Liver (tissue), 9 donors: Measurements from ENCODE around the gene CDCA4. TPM values are rescaled to one million over a fixed set of nuclear protein-coding genes. Genes with fewer than 3 reads are reported as not detected.

Experiments used
- DNase-seq: peaks from one replicate; pipeline ENCODE4 v3.0.0-alpha.2; 2017; ENCODE audit warnings: low spot score
- H3K27ac ChIP-seq, 2 donors: one replicate each; pipeline ENCODE4 v1.7.0; 2013; ENCODE audit warnings: inconsistent platforms in 2 of 2, low read length in 2 of 2, control low read depth in 1 of 2, low read depth in 1 of 2, mild to moderate bottlenecking in 1 of 2
- H3K27me3 ChIP-seq, 4 donors: one replicate each; pipeline versions ENCODE4 v1.6.1 to v1.7.0; 2013; ENCODE audit warnings: low read length in 3 of 4, inconsistent platforms in 1 of 4, mild to moderate bottlenecking in 1 of 4, moderate library complexity in 1 of 4; ENCODE audit not compliant: control insufficient read depth in 4 of 4, insufficient read depth in 4 of 4
- H3K36me3 ChIP-seq, 4 donors: one replicate each; pipeline versions ENCODE4 v1.6.1 to v1.7.0; 2013; ENCODE audit warnings: low read length in 3 of 4, mild to moderate bottlenecking in 3 of 4, low read depth in 1 of 4, moderate library complexity in 1 of 4; ENCODE audit not compliant: control insufficient read depth in 4 of 4, insufficient read depth in 3 of 4
- H3K4me1 ChIP-seq, 4 donors: one replicate each; pipeline versions ENCODE4 v1.6.1 to v1.7.0; 2013; ENCODE audit warnings: low read length in 3 of 4, mild to moderate bottlenecking in 3 of 4, moderate library complexity in 1 of 4; ENCODE audit not compliant: control insufficient read depth in 4 of 4, insufficient read depth in 4 of 4
- H3K4me3 ChIP-seq, 3 donors: one replicate each; pipeline versions ENCODE4 v1.6.1 to v1.7.0; 2013; ENCODE audit warnings: low read length in 3 of 3, control low read depth in 1 of 3, low read depth in 1 of 3, mild to moderate bottlenecking in 1 of 3
- H3K9ac ChIP-seq, 2 donors: one replicate each; pipeline ENCODE4 v1.7.0; 2013; ENCODE audit warnings: low read length in 2 of 2, mild to moderate bottlenecking in 2 of 2, moderate library complexity in 2 of 2, control low read depth in 1 of 2, low read depth in 1 of 2
- H3K9me3 ChIP-seq, 4 donors: one replicate each; pipeline versions ENCODE4 v1.6.1 to v1.7.0; 2013; ENCODE audit warnings: low read length in 3 of 4; ENCODE audit not compliant: control insufficient read depth in 4 of 4
- EGR1 ChIP-seq, 2 donors: IDR thresholded peaks; 2 replicates each; pipeline ENCODE4 v1.6.1; 2016 to 2018; ENCODE audit warnings: antibody characterized with exemption in 2 of 2, low read depth in 2 of 2
- FOXA2 ChIP-seq: IDR thresholded peaks from 2 replicates; pipeline ENCODE4 v1.6.1; 2016; ENCODE audit warnings: antibody characterized with exemption
- GABPA ChIP-seq, 2 donors: IDR thresholded peaks in 1 of 2; conservative IDR thresholded peaks in 1 of 2; 2 replicates each; pipeline ENCODE4 v1.6.1; 2016; ENCODE audit warnings: antibody characterized with exemption in 2 of 2, mild to moderate bottlenecking in 1 of 2, moderate library complexity in 1 of 2
- HNF4A ChIP-seq, 2 donors: conservative IDR thresholded peaks; 2 replicates each; pipeline ENCODE4 v1.6.1; 2016; ENCODE audit warnings: antibody characterized with exemption in 2 of 2, mild to moderate bottlenecking in 2 of 2
- MAX ChIP-seq: IDR thresholded peaks from 2 replicates; pipeline ENCODE4 v1.6.1; 2016; ENCODE audit warnings: antibody characterized with exemption
- NR2F2 ChIP-seq: IDR thresholded peaks from 2 replicates; pipeline ENCODE4 v1.6.1; 2016; ENCODE audit warnings: antibody characterized with exemption
- RAD21 ChIP-seq, 2 donors: IDR thresholded peaks; 2 replicates each; pipeline ENCODE4 v1.6.1; 2016; ENCODE audit warnings: antibody characterized with exemption in 2 of 2, mild to moderate bottlenecking in 2 of 2
- RXRA ChIP-seq, 2 donors: IDR thresholded peaks; 2 replicates each; pipeline ENCODE4 v1.6.1; 2017 to 2018; ENCODE audit warnings: antibody characterized with exemption in 2 of 2, mild to moderate bottlenecking in 1 of 2
- SP1 ChIP-seq: IDR thresholded peaks from 2 replicates; pipeline ENCODE4 v1.6.1; 2018; ENCODE audit warnings: antibody characterized with exemption, mild to moderate bottlenecking
- TAF1 ChIP-seq: conservative IDR thresholded peaks from 2 replicates; pipeline ENCODE4 v1.6.1; 2016; ENCODE audit warnings: antibody characterized with exemption, mild to moderate bottlenecking
- WGBS: extraction: QIAGEN DNeasy Blood & Tissue Kit; methylation state at CpG from one replicate; pipeline ENCODE4 v1.1.7; 2013; 5-methylcytosine and 5-hydroxymethylcytosine counted together
- polyA plus RNA-seq, 2 donors: library from polyadenylated mRNA; stranded (reverse) in 1 of 2; unstranded in 1 of 2; fragments of 200-250 nt in 1 of 2; fragments of >200 nt in 1 of 2; fragmentation: Nextera tagmentation in 1 of 2; extraction: Ambion mirVana in 1 of 2; gene quantifications; one replicate each; pipeline versions ENCODE4 v1.2.1 to v1.2.3, GENCODE V29; 2013 to 2015
- total RNA-seq, 2 donors: library from RNA; depleted of rRNA; stranded (reverse); fragments of >200 nt; gene quantifications; one replicate each; pipeline ENCODE4 v1.2.3, GENCODE V29; 2014
- TF ChIP-seq, protein P1 (sequence below): IDR thresholded peaks from 2 replicates; pipeline ENCODE4 v1.6.1; 2016; ENCODE audit warnings: antibody characterized with exemption
- TF ChIP-seq, protein P2 (sequence below): fragments of 150-350 bp; IDR thresholded peaks from 2 replicates; pipeline ENCODE4 v1.5.1; 2017; ENCODE audit warnings: improper control_type of control experiment, low read depth, low read length; ENCODE audit not compliant: missing input control
- TF ChIP-seq, protein P3 (sequence below): IDR thresholded peaks from 2 replicates; pipeline ENCODE4 v1.6.1; 2016; ENCODE audit warnings: antibody characterized with exemption, mild to moderate bottlenecking
- TF ChIP-seq, protein P4 (sequence below): IDR thresholded peaks from 2 replicates; pipeline ENCODE4 v1.6.1; 2016; ENCODE audit warnings: antibody characterized with exemption
- donor health status: healthy.
- donor health status: healthy.
- donor health status: healthy.
- donor health status: healthy.
- donor health status: healthy.

The CDCA4 gene
- total and polyA plus RNA-seq, 4 donors: 1.2 to 34.5 (median 2.7) TPM

GRCh38 chr14:105051182-105052109 lies 30.6 kb upstream of the CDCA4 start:
- Histone ChIP-seq H3K4me1 (no peaks in the 10 kb centered on the region), H3K4me3 (no peak overlapping the region), H3K27me3 (peaks cover 0 to 2% (median 0%) of the 10 kb centered on the region in 4 donors), H3K9ac (no peak overlapping the region), H3K27ac (no peak overlapping the region), H3K36me3 (no peaks in the 10 kb centered on the region), H3K9me3 (no peaks in the 10 kb centered on the region)
- TF ChIP-seq, protein P1, sequence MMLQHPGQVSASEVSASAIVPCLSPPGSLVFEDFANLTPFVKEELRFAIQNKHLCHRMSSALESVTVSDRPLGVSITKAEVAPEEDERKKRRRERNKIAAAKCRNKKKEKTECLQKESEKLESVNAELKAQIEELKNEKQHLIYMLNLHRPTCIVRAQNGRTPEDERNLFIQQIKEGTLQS: no peak
- TF ChIP-seq FOXA2: no peak
- no peak for TF ChIP-seq SP1
- TF ChIP-seq, protein P2, sequence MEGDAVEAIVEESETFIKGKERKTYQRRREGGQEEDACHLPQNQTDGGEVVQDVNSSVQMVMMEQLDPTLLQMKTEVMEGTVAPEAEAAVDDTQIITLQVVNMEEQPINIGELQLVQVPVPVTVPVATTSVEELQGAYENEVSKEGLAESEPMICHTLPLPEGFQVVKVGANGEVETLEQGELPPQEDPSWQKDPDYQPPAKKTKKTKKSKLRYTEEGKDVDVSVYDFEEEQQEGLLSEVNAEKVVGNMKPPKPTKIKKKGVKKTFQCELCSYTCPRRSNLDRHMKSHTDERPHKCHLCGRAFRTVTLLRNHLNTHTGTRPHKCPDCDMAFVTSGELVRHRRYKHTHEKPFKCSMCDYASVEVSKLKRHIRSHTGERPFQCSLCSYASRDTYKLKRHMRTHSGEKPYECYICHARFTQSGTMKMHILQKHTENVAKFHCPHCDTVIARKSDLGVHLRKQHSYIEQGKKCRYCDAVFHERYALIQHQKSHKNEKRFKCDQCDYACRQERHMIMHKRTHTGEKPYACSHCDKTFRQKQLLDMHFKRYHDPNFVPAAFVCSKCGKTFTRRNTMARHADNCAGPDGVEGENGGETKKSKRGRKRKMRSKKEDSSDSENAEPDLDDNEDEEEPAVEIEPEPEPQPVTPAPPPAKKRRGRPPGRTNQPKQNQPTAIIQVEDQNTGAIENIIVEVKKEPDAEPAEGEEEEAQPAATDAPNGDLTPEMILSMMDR: no peak
- no peak for TF ChIP-seq TAF1
- TF ChIP-seq RAD21 (IDR thresholded peaks at IDR 0.05): no peak
- no peak for TF ChIP-seq HNF4A (conservative IDR thresholded peaks at IDR 0.05)
- TF ChIP-seq, protein P3, sequence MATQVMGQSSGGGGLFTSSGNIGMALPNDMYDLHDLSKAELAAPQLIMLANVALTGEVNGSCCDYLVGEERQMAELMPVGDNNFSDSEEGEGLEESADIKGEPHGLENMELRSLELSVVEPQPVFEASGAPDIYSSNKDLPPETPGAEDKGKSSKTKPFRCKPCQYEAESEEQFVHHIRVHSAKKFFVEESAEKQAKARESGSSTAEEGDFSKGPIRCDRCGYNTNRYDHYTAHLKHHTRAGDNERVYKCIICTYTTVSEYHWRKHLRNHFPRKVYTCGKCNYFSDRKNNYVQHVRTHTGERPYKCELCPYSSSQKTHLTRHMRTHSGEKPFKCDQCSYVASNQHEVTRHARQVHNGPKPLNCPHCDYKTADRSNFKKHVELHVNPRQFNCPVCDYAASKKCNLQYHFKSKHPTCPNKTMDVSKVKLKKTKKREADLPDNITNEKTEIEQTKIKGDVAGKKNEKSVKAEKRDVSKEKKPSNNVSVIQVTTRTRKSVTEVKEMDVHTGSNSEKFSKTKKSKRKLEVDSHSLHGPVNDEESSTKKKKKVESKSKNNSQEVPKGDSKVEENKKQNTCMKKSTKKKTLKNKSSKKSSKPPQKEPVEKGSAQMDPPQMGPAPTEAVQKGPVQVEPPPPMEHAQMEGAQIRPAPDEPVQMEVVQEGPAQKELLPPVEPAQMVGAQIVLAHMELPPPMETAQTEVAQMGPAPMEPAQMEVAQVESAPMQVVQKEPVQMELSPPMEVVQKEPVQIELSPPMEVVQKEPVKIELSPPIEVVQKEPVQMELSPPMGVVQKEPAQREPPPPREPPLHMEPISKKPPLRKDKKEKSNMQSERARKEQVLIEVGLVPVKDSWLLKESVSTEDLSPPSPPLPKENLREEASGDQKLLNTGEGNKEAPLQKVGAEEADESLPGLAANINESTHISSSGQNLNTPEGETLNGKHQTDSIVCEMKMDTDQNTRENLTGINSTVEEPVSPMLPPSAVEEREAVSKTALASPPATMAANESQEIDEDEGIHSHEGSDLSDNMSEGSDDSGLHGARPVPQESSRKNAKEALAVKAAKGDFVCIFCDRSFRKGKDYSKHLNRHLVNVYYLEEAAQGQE: no peak
- no peak for TF ChIP-seq GABPA (IDR thresholded peaks at IDR 0.05 in 1 of 2, conservative IDR thresholded peaks at IDR 0.05 in 1 of 2)
- TF ChIP-seq, protein P4, sequence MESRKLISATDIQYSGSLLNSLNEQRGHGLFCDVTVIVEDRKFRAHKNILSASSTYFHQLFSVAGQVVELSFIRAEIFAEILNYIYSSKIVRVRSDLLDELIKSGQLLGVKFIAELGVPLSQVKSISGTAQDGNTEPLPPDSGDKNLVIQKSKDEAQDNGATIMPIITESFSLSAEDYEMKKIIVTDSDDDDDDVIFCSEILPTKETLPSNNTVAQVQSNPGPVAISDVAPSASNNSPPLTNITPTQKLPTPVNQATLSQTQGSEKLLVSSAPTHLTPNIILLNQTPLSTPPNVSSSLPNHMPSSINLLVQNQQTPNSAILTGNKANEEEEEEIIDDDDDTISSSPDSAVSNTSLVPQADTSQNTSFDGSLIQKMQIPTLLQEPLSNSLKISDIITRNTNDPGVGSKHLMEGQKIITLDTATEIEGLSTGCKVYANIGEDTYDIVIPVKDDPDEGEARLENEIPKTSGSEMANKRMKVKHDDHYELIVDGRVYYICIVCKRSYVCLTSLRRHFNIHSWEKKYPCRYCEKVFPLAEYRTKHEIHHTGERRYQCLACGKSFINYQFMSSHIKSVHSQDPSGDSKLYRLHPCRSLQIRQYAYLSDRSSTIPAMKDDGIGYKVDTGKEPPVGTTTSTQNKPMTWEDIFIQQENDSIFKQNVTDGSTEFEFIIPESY: no peak
- no peak for TF ChIP-seq RXRA (IDR thresholded peaks at IDR 0.05)
- no peak for TF ChIP-seq EGR1 (IDR thresholded peaks at IDR 0.05; ENCODE audit: low read depth in 2 of 2)
- TF ChIP-seq NR2F2: no peak
- TF ChIP-seq MAX: no peak
- WGBS: 92% methylated on average over 59 of the region's 59 CpGs
- no peak for DNase-seq
